Stimulated activated CD4-positive, alpha-beta T cell treated with anti-CD3 and anti-CD28 coated beads, Interleukin-2, amount 100 ng/mL, for 24 hours (primary cell): ENCODE data around the gene MOXD1.
A peak's percentile ranks its signal among the peaks of the same experiment; 100 is the strongest.
"Not testable (repeated sequence)": the region's sequence is repeated elsewhere in the genome, so short reads cannot be mapped to it uniquely, and the experiment has no call there.

ENCODE experiments used
- DNase-seq, 2 donors: peaks; one replicate each; pipeline ENCODE4 v3.0.0-alpha.2; 2020

Gene MOXD1

GRCh38 chr6:132279592-132280139 lies 121.6 kb downstream of the MOXD1 start:
- peak; percentile 78 to 81 for DNase-seq

GRCh38 chr6:132275066-132275970 lies 126.0 kb downstream of the MOXD1 start:
- no peak for DNase-seq

DNA sequence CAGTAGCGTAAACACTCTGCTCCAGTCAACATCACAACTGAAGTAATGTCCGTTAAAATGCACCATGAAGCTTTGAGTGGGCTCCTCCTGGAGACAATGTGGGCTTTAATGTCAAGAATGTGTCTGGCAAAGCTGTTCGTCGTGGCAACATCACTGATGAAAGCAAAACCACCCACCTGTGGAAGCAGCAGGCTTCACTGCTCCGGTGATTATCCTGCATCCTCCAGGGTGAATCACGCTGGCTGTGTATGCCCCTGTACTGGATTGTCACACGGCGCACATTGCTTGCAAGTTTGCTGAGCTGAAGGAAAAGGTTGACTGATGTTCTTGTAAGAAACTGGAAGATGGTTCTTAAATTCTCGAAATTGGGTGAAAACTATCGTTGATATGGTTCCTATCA lies 128.5 kb downstream of the MOXD1 start:
- DNase-seq: no peak

- DNase-seq: no peak
These were observed 130.4 kb downstream of the MOXD1 start for GRCh38 chr6:132270726-132271402.

DNA sequence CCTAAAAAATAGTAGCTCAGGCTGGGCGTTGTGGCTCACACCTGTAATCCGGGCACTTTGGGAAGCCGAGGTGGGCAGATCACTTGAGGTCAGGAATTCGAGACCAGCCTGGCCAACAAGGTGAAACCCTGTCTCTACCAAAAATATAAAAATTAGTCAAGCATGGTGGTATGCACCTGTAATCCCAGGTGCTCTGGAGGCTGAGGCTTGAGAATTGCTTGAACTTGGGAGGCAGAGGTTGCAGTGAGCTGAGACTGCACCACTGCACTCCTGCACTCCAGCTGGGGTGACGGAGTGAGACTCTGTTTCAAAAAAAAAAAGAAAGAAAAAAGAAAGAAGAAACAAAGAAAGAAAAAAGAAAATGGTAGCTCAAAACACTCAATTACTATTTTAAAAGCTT lies 132.6 kb downstream of the MOXD1 start:
- DNase-seq: not testable (repeated sequence)

GRCh38 chr6:132268209-132268608 lies 133.1 kb downstream of the MOXD1 start:
- no peak for DNase-seq

- no peak for DNase-seq
These were observed 135.7 kb downstream of the MOXD1 start for GRCh38 chr6:132265451-132266097.

DNA sequence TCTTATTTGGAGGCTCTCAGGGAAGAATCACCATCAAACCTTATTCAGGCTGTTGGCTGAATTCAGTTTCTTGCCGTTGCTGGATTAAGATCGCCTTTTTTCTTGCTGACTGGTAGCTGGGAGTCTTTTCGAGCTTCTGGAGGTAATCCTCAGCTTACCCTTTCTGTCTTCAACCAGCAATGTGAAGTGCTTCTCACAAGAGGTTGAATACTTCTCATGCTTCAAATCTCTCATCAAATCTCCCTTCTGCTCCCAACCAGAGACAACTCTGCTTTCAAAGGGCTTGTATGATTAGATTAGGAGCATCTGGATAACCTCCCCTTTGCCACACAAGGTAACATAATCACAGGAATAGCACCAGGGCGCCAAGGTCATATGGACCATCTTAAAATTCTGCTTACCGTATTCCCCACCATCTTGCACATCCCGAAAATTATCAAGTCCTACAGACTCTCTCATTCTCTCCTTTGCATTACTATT lies 137.2 kb downstream of the MOXD1 start:
- no peak for DNase-seq

- DNase-seq: no peak
These were observed 139.9 kb downstream of the MOXD1 start for GRCh38 chr6:132261354-132261753.

- DNase-seq: no peak
These were observed 142.2 kb downstream of the MOXD1 start for GRCh38 chr6:132259070-132259469.

DNA sequence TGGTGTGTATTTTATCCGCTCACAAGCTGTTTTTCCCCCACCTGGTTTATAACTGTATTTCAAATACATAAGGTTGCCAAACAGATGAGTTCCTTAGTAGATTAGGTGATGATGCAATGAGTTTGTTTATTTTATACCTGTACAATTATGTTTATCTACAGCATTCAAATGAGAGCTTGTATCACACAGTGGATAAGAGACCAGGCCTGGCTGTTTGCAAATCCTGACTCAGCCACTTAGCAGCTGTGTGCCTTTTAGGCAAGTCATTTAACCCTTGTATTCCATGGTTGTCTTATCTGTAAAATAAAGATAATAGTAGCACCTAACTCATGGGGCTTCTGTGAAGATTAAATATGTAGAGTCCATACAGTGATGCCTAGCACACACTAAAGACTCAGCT lies 143.7 kb downstream of the MOXD1 start:
- DNase-seq: no peak

- DNase-seq: no peak
These were observed 144.8 kb downstream of the MOXD1 start for GRCh38 chr6:132256457-132256856.

- no peak for DNase-seq
These were observed 147.4 kb downstream of the MOXD1 start for GRCh38 chr6:132253906-132254305.

DNA sequence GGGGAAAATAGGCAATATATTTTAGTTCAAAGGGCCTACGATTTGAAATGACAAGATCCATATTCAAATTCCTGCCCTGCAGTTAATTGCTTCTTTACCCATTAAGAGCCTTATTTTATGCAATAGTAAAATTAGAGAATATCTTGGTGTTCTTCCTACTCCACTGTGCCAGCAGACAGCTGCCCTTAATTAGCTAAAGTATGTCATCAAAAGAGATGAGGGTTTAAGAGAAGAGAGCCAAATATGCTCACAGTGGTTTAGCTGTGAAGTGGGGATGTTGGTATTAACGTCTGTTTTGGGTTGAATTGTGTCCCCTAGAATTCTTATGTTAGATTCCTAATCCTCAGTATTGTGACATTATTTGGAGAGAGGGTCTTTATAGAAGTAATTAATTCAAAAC lies 148.1 kb downstream of the MOXD1 start:
- DNase-seq: no peak

- DNase-seq: no peak
These were observed 149.2 kb downstream of the MOXD1 start for GRCh38 chr6:132252113-132252512.

- no peak for DNase-seq
These were observed 149.6 kb downstream of the MOXD1 start for GRCh38 chr6:132251711-132252110.

DNA sequence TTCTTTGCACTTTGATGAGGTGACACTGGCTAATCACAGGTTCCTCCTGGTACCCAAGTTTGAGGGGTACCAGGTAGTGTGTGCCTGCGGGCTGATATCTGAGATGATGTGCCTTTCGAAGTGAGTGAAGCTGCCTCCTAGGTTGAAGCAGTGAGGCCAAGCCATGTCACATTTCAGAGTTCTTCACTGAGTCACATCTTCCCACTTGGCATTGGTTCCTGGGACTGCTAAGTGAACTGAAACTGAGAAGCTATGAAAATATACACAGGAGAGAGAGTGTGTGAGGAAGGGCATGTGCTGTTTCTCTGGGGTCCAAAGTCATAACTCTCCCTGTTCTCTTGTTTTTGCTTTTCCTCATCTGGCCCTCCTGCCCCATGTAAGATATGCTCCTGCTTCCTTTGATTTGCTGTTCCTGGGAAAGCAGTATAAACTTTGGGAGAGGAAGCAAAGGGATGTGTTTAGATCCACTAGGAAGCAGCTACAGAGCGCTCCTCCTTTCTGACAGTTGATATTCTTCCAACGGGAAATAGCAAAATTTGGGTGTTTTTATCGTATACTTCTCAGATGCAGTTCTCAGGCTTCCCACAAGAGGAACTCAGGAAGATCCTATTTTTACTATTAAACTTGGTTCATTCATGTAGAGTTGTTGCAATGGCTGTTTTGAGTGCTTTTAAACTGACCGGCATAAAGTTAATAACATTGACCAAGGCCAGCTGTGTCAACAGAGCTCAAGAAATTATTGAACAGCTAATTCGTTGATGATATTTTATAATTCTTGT lies 153.7 kb downstream of the MOXD1 start:
- no peak for DNase-seq

DNA sequence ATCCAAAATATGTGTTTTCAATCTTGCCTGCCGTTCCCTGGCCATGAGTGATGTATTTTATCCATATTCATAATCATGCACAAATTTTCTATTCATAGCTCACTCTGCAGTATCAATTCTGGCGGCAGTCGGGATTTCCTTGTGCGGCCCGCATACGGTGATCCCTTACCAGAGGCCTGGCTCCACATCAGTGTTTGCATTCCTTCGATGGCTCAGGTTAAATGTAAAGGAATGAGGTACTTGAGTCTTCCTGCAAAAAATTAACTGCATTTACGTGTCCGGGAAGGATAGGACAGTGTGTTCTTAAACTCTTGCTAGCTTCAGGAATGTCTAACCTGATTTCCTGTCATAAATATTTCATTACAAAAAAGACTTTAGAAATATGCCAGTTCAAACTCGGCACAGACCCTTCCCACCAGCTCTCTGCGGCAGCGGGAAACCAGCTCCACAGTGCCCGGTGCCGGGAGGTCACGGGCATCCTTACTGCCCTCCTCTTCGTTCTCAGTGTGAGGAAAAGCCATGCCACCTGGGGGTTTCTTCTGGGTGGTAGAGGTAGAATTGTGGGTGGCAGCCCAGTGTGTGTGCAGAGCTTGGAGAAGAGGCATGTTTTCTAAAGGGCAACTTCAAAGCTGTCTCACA lies 154.5 kb downstream of the MOXD1 start:
- DNase-seq: no peak

- no peak for DNase-seq
These were observed 155.1 kb downstream of the MOXD1 start for GRCh38 chr6:132246120-132246617.
